Heart left ventricle (tissue), 16 donors: ENCODE data around the gene GRM7. TPM values are rescaled to one million over a fixed set of nuclear protein-coding genes. Genes with fewer than 3 reads are reported as not detected.

ENCODE experiments used
- ATAC-seq, 4 donors: fragments of 200-7000 bp; cut with Tn5 transposase; one replicate each; pipeline ENCODE4 v1.9.1; 2020 to 2022; ENCODE audit warnings: moderate library complexity in 4 of 4, mild to moderate bottlenecking in 3 of 4, moderate number of reproducible peaks in 1 of 4
- DNase-seq, 5 donors: peaks; one replicate each; pipeline ENCODE4 v3.0.0-alpha.2; 2020
- H3K27ac ChIP-seq, 12 donors: fragments of 200-600 bp; sonication (generic) in 4 of 12; one replicate each; pipeline versions ENCODE4 v1.5.0 to v1.8.0; 2016 to 2022; ENCODE audit warnings: mild to moderate bottlenecking in 2 of 12
- H3K27me3 ChIP-seq, 9 donors: fragments of 200-600 bp; sonication (generic) in 2 of 9; one replicate each; pipeline versions ENCODE4 v1.5.1 to v1.8.0; 2016 to 2022; ENCODE audit warnings: mild to moderate bottlenecking in 3 of 9
- H3K36me3 ChIP-seq, 9 donors: fragments of 200-600 bp; sonication (generic) in 2 of 9; one replicate each; pipeline versions ENCODE4 v1.5.0 to v1.8.0; 2018 to 2022; ENCODE audit warnings: mild to moderate bottlenecking in 2 of 9
- H3K4me1 ChIP-seq, 12 donors: fragments of 200-600 bp; sonication (generic) in 4 of 12; one replicate each; pipeline versions ENCODE4 v1.5.0 to v1.8.0; 2016 to 2022; ENCODE audit warnings: mild to moderate bottlenecking in 3 of 12
- H3K4me3 ChIP-seq, 12 donors: fragments of 200-600 bp; sonication (generic) in 4 of 12; one replicate each; pipeline versions ENCODE4 v1.5.0 to v1.8.0; 2017 to 2022; ENCODE audit warnings: mild to moderate bottlenecking in 9 of 12, moderate library complexity in 4 of 12
- H3K9me3 ChIP-seq, 12 donors: fragments of 200-600 bp; sonication (generic) in 4 of 12; one replicate each; pipeline versions ENCODE4 v1.5.0 to v1.8.0; 2016 to 2022; ENCODE audit warnings: mild to moderate bottlenecking in 1 of 12
- POLR2A ChIP-seq, 2 donors: fragments of 450-650 bp; IDR thresholded peaks; one replicate each; pipeline ENCODE4 v1.6.1; 2017; ENCODE audit warnings: antibody characterized with exemption in 2 of 2, mild to moderate bottlenecking in 2 of 2, moderate library complexity in 2 of 2
- WGBS, 4 donors: extraction: QIAGEN DNeasy Blood & Tissue Kit in 2 of 4; methylation state at CpG; one replicate each; pipeline versions ENCODE4 v1.1.5 to v1.1.7; 2013 to 2018; 5-methylcytosine and 5-hydroxymethylcytosine counted together
- intact Hi-C, 10 donors: fragments of 100-400 bp; cut with DNase I; formaldehyde crosslinking; loops; one replicate each; pipeline versions ENCODE4 v1.11.1 to v1.14.2; 2022
- polyA plus RNA-seq, 2 donors: library from polyadenylated mRNA; stranded (reverse); fragments of 200-250 nt; gene quantifications; one replicate each; pipeline ENCODE4 v1.2.3, GENCODE V29; 2013
- total RNA-seq, 9 donors: library from RNA; depleted of rRNA in 2 of 9; stranded (reverse); fragments of >200 nt in 2 of 9; fragmentation: NEBNext Ultra II Directional in 3 of 9; extraction: Animal tissue kit (Norgen Biotek cat#: 25700) in 3 of 9; gene quantifications; one replicate each; pipeline versions ENCODE4 v1.1.0 to v1.2.4, GENCODE V29; 2016 to 2023
- TF ChIP-seq, protein P1 (sequence below), 12 donors: fragments of 200-600 bp; sonication (generic) in 4 of 12; IDR thresholded peaks; one replicate each; pipeline versions ENCODE4 v1.5.0 to v1.8.0; 2018 to 2022; ENCODE audit warnings: antibody characterized with exemption in 12 of 12, mild to moderate bottlenecking in 5 of 12
- donor health status: ischemic (EF 13 %, LVEDD 7.1; RV severe dilation, severe dysfunction).
- donor health status: healthy with polysubstance abuse.
- donor health status: DM: no; HTN: yes; CAD: no.
- donor health status: DM: no; HTN: no; CAD: no.
- donor health status: ischemic (EF 25% LVEDD 6.9; RV normal size, moderate dysfunction).
- donor health status: ischemic (EF 25% LVEDD 5.7; RV mildly dilated, moderate dysfunction).
- donor health status: healthy.
- donor health status: DM: yes; HTN: yes; CAD: no.
- donor health status: ischemic (EF 35%, LVEDD 5.7; RV mildly dilated, moderate dysfunction).
- donor health status: nonischemic (EF 11% LVEDD 7.7; RV severe dilation, severe dysfunction).
- donor health status: DM: yes; HTN: yes; CAD: no.
- donor health status: PGD.
- donor health status: ischemic (EF 29% LVEDD 5.4; RV normal size, mild dysfunction).
- donor health status: nonischemic (EF 23%, LVEDD 6.1; RV moderate dilation, normal function).

Gene GRM7
- total and polyA plus RNA-seq, 11 donors = not detected

DNA sequence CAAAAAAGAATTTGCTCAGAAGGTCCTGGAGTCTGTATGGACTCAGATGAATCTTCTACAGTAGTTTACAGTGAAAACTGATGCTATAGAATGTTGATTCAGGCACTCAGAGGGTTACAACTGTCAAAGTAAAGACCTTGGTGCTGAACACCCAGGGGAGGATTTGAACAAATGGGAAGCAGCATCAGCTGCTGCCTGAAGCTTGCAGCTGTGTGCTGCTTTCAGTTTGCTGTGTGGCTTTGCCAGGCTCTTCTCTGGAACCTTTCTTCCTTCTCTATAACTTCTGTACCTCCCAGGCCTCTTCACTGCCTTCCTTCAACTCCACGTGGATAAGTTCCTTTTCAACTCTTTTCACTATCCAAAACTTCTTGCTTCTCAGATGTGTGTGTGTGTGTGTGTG, 214.2 kb downstream of the GRM7 start:
- no peaks in the 10 kb centered on the region for H3K27me3 ChIP-seq

DNA sequence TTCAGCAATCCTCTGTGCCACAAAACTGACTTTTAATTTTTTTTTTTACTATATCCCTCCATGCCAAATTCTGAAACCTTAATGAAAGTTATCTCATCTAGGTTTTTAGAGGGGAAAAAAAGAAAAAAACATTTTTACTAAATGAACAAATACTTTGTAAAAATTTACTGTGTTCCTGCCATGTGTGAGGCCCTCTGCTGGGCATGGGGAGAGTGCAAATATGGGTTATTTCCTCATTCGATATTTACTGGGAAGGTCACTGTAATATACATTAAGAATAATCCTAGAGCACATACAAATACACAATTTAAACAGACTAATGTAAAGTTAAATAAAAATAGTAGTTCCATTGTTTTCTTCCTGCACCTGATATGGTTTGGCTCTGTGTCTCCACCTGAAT, 215.0 kb downstream of the GRM7 start:
- WGBS, 4 donors = 61 to 64% (median 62%) methylated on average over 1 of the region's 1 CpG
- intact Hi-C loops = no loop called here
- H3K27me3 ChIP-seq = no peaks in the 10 kb centered on the region
- no peak for ATAC-seq
- no peak for DNase-seq
- peaks cover 0 to 5% (median 0%) of the 10 kb centered on the region in 12 donors for H3K9me3 ChIP-seq
- H3K27ac ChIP-seq = no peak overlapping the region
- H3K36me3 ChIP-seq = no peaks in the 10 kb centered on the region
- no peak overlapping the region for H3K4me3 ChIP-seq
- H3K4me1 ChIP-seq = no peaks in the 10 kb centered on the region
- TF ChIP-seq POLR2A (IDR thresholded peaks at IDR 0.05) = no peak
- TF ChIP-seq, protein P1, sequence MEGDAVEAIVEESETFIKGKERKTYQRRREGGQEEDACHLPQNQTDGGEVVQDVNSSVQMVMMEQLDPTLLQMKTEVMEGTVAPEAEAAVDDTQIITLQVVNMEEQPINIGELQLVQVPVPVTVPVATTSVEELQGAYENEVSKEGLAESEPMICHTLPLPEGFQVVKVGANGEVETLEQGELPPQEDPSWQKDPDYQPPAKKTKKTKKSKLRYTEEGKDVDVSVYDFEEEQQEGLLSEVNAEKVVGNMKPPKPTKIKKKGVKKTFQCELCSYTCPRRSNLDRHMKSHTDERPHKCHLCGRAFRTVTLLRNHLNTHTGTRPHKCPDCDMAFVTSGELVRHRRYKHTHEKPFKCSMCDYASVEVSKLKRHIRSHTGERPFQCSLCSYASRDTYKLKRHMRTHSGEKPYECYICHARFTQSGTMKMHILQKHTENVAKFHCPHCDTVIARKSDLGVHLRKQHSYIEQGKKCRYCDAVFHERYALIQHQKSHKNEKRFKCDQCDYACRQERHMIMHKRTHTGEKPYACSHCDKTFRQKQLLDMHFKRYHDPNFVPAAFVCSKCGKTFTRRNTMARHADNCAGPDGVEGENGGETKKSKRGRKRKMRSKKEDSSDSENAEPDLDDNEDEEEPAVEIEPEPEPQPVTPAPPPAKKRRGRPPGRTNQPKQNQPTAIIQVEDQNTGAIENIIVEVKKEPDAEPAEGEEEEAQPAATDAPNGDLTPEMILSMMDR (IDR thresholded peaks at IDR 0.05) = no peak

More for the DNA sequence above, 214.2 kb downstream of the GRM7 start:
- WGBS, 4 donors = 33 to 54% (median 39%) methylated on average over 1 of the region's 1 CpG
- Histone ChIP-seq H3K4me1 (no peaks in the 10 kb centered on the region), H3K27ac (no peak overlapping the region), H3K36me3 (no peaks in the 10 kb centered on the region), H3K4me3 (no peak overlapping the region), H3K9me3 (peaks cover 0 to 5% (median 0%) of the 10 kb centered on the region in 12 donors)
- TF ChIP-seq, protein P1 (IDR thresholded peaks at IDR 0.05) = no peak
- no peak for TF ChIP-seq POLR2A (IDR thresholded peaks at IDR 0.05)
- intact Hi-C loops = no loop called here
- DNase-seq (no peak), ATAC-seq (no peak)

DNA sequence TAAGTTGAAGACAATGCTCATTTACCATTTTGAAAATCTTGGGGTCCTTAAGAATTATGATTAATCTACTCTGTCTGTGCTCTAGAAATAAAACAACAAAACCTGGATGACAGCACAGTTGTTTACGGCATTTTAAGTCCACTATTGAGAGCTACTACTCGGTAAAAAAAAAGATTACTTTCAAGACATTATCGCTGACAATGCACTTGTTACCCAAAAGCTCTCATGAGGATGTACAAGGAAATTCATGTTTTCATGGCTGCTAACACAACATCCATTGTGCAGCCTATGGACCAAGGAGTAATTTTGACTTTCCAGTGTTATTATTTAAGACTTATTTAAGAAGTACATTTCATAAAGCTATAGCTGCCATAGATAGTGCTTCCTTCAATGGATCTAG, 221.3 kb downstream of the GRM7 start:
- no peak for ATAC-seq
- WGBS, 4 donors = 90 to 96% (median 95%) methylated on average over 3 of the region's 3 CpGs
- Histone ChIP-seq H3K4me1 (no peaks in the 10 kb centered on the region), H3K9me3 (peaks cover 0 to under 1% (median 0%) of the 10 kb centered on the region in 12 donors), H3K36me3 (no peaks in the 10 kb centered on the region), H3K4me3 (no peak overlapping the region), H3K27me3 (no peaks in the 10 kb centered on the region), H3K27ac (no peak overlapping the region)
- TF ChIP-seq, protein P1 (IDR thresholded peaks at IDR 0.05) = no peak
- TF ChIP-seq POLR2A (IDR thresholded peaks at IDR 0.05) = no peak
- intact Hi-C loops = no loop called here
- DNase-seq = no peak

DNA sequence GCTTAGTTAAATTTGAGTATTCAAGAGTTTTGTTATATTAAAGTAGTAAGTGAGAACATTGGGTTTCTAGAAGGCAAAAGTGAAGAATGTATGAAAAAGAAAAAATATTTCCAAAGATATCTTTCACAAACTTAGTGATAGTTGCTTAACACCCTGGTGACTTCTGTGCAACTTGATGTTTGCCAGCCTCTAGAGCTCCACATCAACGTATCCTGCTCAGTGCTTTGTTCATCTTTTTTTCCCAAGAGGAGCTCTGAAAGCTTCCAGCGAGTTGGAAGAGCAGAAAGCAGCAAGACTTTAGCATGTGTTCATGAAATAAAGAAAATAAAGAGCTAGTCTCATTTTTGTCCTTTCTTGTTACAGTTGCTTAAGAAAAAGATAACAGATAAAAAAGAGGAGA, 225.5 kb downstream of the GRM7 start:
- Histone ChIP-seq H3K36me3 (no peaks in the 10 kb centered on the region), H3K4me1 (no peaks in the 10 kb centered on the region), H3K9me3 (peaks cover 0 to 4% (median 0%) of the 10 kb centered on the region in 12 donors), H3K27ac (no peak overlapping the region), H3K4me3 (no peak overlapping the region), H3K27me3 (no peaks in the 10 kb centered on the region)
- TF ChIP-seq, protein P1 (IDR thresholded peaks at IDR 0.05) = no peak
- TF ChIP-seq POLR2A (IDR thresholded peaks at IDR 0.05) = no peak
- DNase-seq (no peak), ATAC-seq (no peak)
- intact Hi-C loops = no loop called here
- 47 to 59% (median 53%) methylated on average over 2 of the region's 2 CpGs for WGBS, 4 donors
